A673 (cell line): ENCODE data around the gene SCG5. TPM values are rescaled to one million over a fixed set of nuclear protein-coding genes. Genes with fewer than 3 reads are reported as not detected.

Experiments
- BruUV-seq: library from RNA; stranded (reverse); fragments of 400-500 nt; replicated peaks from 2 replicates; lab custom pipeline; 2021; lab: Mats Ljungman, UMichigan
- CTCF ChIA-PET: fragments of 300-600 bp; sonication (Branson Sonifier 250); formaldehyde crosslinking; loops from one replicate; lab custom pipeline; 2022; ENCODE audit warnings: antibody characterized with exemption; lab: Charles Lee
- POLR2A ChIA-PET: fragments of 300-600 bp; sonication (Branson Sonifier 250); formaldehyde crosslinking; loops from one replicate; lab custom pipeline; 2022; ENCODE audit warnings: antibody characterized with exemption; ENCODE audit not compliant: low non-redundant PET; lab: Charles Lee
- DNase-seq: peaks from one replicate; pipeline ENCODE4 v3.0.0-alpha.2; 2015; ENCODE audit warnings: low spot score
- H3K27ac ChIP-seq: fragments of 200-600 bp; sonication (generic); 2 replicates; pipeline ENCODE4 v1.5.1; 2016; ENCODE audit warnings: mixed run types, low read depth, mild to moderate bottlenecking, mixed read lengths, antibody characterized with exemption, low read length; ENCODE audit not compliant: poor library complexity, severe bottlenecking
- H3K27me3 ChIP-seq: fragments of 200-600 bp; sonication (generic); replicated peaks from 2 replicates; pipeline ENCODE4 v1.6.1; 2017; ENCODE audit warnings: mixed run types, low read depth, mild to moderate bottlenecking, mixed read lengths, antibody characterized with exemption, low read length; ENCODE audit not compliant: insufficient read depth, poor library complexity
- H3K36me3 ChIP-seq: fragments of 200-600 bp; sonication (generic); 2 replicates; pipeline ENCODE4 v1.6.1; 2016; ENCODE audit warnings: mixed run types, mild to moderate bottlenecking, mixed read lengths, antibody characterized with exemption, low read length; ENCODE audit not compliant: insufficient read depth, poor library complexity, severe bottlenecking
- H3K4me1 ChIP-seq: fragments of 200-600 bp; sonication (generic); 2 replicates; pipeline ENCODE4 v1.6.1; 2017; ENCODE audit warnings: mixed run types, mild to moderate bottlenecking, mixed read lengths, antibody characterized with exemption, low read length; ENCODE audit not compliant: insufficient read depth, poor library complexity, severe bottlenecking
- H3K4me3 ChIP-seq: fragments of 200-600 bp; sonication (generic); 2 replicates; pipeline ENCODE4 v1.5.1; 2016; ENCODE audit warnings: low read depth, mixed run types, mild to moderate bottlenecking, mixed read lengths, low read length; ENCODE audit not compliant: poor library complexity, severe bottlenecking
- H3K9me3 ChIP-seq: fragments of 200-600 bp; sonication (generic); 2 replicates; pipeline ENCODE4 v1.6.1; 2016; ENCODE audit warnings: mixed run types, low read depth, mild to moderate bottlenecking, mixed read lengths, antibody characterized with exemption, low read length; ENCODE audit not compliant: poor library complexity, severe bottlenecking
- CTCF ChIP-seq: fragments of 300-800, 200-600 bp; sonication (generic); conservative IDR thresholded peaks from 2 replicates; pipeline ENCODE4 v1.5.1; 2017; ENCODE audit warnings: low read depth, mild to moderate bottlenecking, antibody characterized with exemption, low read length, moderate library complexity, mixed read lengths
- EZH2 ChIP-seq: fragments of 200-600 bp; sonication (generic); IDR thresholded peaks from 2 replicates; pipeline ENCODE4 v1.6.1; 2017; ENCODE audit warnings: borderline replicate concordance, low read depth, mild to moderate bottlenecking, mixed read lengths, antibody characterized with exemption, low read length; ENCODE audit not compliant: poor library complexity, severe bottlenecking
- intact Hi-C: fragments of 100-400 bp; cut with micrococcal nuclease; formaldehyde crosslinking; loops from one replicate; pipeline ENCODE4 v1.10.0; 2022; ENCODE audit not compliant: unreplicated experiment
- total RNA-seq: library from RNA; stranded (reverse); gene quantifications from 2 replicates; pipeline ENCODE4 v1.2.3, GENCODE V29; 2021

SCG5 gene
- total RNA-seq, 1 experiment from 2014 or later: 3.1 TPM

- no peaks in the 10 kb centered on the region for H3K9me3 ChIP-seq
- intact Hi-C loops: loop anchor here (10.0 kb wide), 1 partner anchor 62 kb away; no protein-coding TSS in a partner anchor
- CTCF ChIA-PET: no interaction called here
- no peaks in the 10 kb centered on the region for H3K4me1 ChIP-seq
- no TSS peak for BruUV-seq
- POLR2A ChIA-PET: no interaction called here
- peaks cover 23% of the 10 kb centered on the region for H3K27me3 ChIP-seq
- H3K27ac ChIP-seq: no peak overlapping the region
- TF ChIP-seq EZH2 (no peak), CTCF (no peak)
- H3K36me3 ChIP-seq: no peaks in the 10 kb centered on the region
- H3K4me3 ChIP-seq: no peak overlapping the region
- DNase-seq: no peak
Observed at GRCh38 chr15:32733281-32733680, 91.8 kb downstream of the SCG5 start.

GRCh38 chr15:32735989-32736700 lies 94.6 kb downstream of the SCG5 start:
- H3K36me3 ChIP-seq: no peaks in the 10 kb centered on the region
- H3K27me3 ChIP-seq: peaks cover 23% of the 10 kb centered on the region
- no peak overlapping the region for H3K27ac ChIP-seq
- no peak for TF ChIP-seq CTCF
- TF ChIP-seq EZH2: no peak
- intact Hi-C loops: loop anchor here (10.0 kb wide), 1 partner anchor 59 kb away; no protein-coding TSS in a partner anchor
- H3K4me3 ChIP-seq: no peak overlapping the region
- no TSS peak for BruUV-seq
- ChIA-PET POLR2A (no interaction called here), CTCF (no interaction called here)
- H3K4me1 ChIP-seq: no peaks in the 10 kb centered on the region
- no peak for DNase-seq
- no peaks in the 10 kb centered on the region for H3K9me3 ChIP-seq

DNA sequence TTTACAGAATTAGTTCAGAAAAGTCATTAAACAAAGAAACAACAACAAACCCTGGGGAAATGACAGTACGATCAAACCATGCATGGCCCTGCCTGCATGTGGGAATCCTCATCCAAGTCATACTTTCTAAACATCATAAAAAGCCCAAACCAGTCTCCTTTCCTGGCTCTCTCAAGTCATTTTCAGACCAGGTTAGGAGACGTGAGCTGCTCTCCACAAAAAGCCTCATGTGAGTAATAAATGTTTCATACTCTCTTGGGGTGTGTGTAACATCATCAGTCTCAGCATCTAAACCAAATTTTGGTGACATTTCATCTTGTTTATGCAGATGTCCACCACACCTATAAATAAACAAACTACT lies 95.2 kb downstream of the SCG5 start:
- intact Hi-C loops: loop anchor here (10.0 kb wide), 1 partner anchor 58 kb away; no protein-coding TSS in a partner anchor
- no peak overlapping the region for H3K4me3 ChIP-seq
- CTCF ChIA-PET: no interaction called here

More for the DNA sequence above, 95.2 kb downstream of the SCG5 start:
- Histone ChIP-seq H3K9me3 (no peaks in the 10 kb centered on the region), H3K27me3 (peaks cover 23% of the 10 kb centered on the region), H3K4me1 (no peaks in the 10 kb centered on the region), H3K27ac (no peak overlapping the region), H3K36me3 (no peaks in the 10 kb centered on the region)
- no TSS peak for BruUV-seq
- TF ChIP-seq CTCF: no peak
- TF ChIP-seq EZH2: no peak
- DNase-seq: no peak
- POLR2A ChIA-PET: no interaction called here
